KMS-11 (cell line): ENCODE results near the gene GLI2.

Experiments
- H2AFZ ChIP-seq: fragments of 200-600 bp; sonication (generic); 2 replicates; pipeline ENCODE4 v1.6.1; 2016; ENCODE audit warnings: antibody characterized with exemption, mixed run types, low read depth
- H3K27ac ChIP-seq: fragments of 200-600 bp; sonication (generic); 2 replicates; pipeline ENCODE4 v1.6.1; 2016; ENCODE audit warnings: mild to moderate bottlenecking, mixed run types
- H3K27me3 ChIP-seq: fragments of 200-600 bp; sonication (generic); 2 replicates; pipeline ENCODE4 v1.6.1; 2017; ENCODE audit warnings: mild to moderate bottlenecking, low read depth, mixed run types, moderate library complexity; ENCODE audit not compliant: insufficient read depth
- H3K36me3 ChIP-seq: fragments of 200-600 bp; sonication (generic); 2 replicates; pipeline ENCODE4 v1.6.1; 2017; ENCODE audit warnings: mild to moderate bottlenecking, mixed run types; ENCODE audit not compliant: insufficient read depth
- H3K4me1 ChIP-seq: fragments of 200-600 bp; sonication (generic); 2 replicates; pipeline ENCODE4 v1.6.1; 2016; ENCODE audit warnings: mild to moderate bottlenecking, low read depth, mixed run types; ENCODE audit not compliant: poor library complexity, severe bottlenecking
- H3K4me2 ChIP-seq: fragments of 200-600 bp; sonication (generic); 2 replicates; pipeline ENCODE4 v1.7.0; 2016; ENCODE audit warnings: mild to moderate bottlenecking, mixed run types
- H3K4me3 ChIP-seq: fragments of 200-600 bp; sonication (generic); IDR thresholded peaks from 2 replicates; pipeline ENCODE4 v1.6.1; 2017; ENCODE audit warnings: low read depth, low read length, mixed read lengths; ENCODE audit not compliant: insufficient read depth
- H3K79me2 ChIP-seq: fragments of 200-600 bp; sonication (generic); 2 replicates; pipeline ENCODE4 v1.6.1; 2016; ENCODE audit warnings: low read depth, mixed run types; ENCODE audit not compliant: insufficient read depth
- H3K9ac ChIP-seq: fragments of 200-600 bp; sonication (generic); 2 replicates; pipeline ENCODE4 v1.6.1; 2016; ENCODE audit warnings: mild to moderate bottlenecking, mixed run types
- H4K20me1 ChIP-seq: fragments of 200-600 bp; sonication (generic); 2 replicates; pipeline ENCODE4 v1.6.1; 2016; ENCODE audit warnings: mild to moderate bottlenecking, mixed run types; ENCODE audit not compliant: insufficient read depth
- CTCF ChIP-seq: fragments of 200-600 bp; sonication (generic); conservative IDR thresholded peaks from 2 replicates; pipeline ENCODE4 v1.6.1; 2017; ENCODE audit warnings: low read depth, mild to moderate bottlenecking, antibody characterized with exemption, low read length, moderate library complexity, mixed read lengths

GLI2 gene

GRCh38 chr2:120703330-120703994, 32.2 kb upstream of the GLI2 start:
- TF ChIP-seq CTCF: no peak
- no peaks in the 10 kb centered on the region for H4K20me1 ChIP-seq
- no peaks in the 10 kb centered on the region for H3K79me2 ChIP-seq
- no peak overlapping the region for H3K27ac ChIP-seq
- H2AFZ ChIP-seq: no peak overlapping the region
- no peaks in the 10 kb centered on the region for H3K4me1 ChIP-seq
- no peak overlapping the region for H3K4me3 ChIP-seq
- H3K9ac ChIP-seq: no peak overlapping the region
- H3K4me2 ChIP-seq: no peak overlapping the region
- no peaks in the 10 kb centered on the region for H3K36me3 ChIP-seq
- H3K27me3 ChIP-seq: no peaks in the 10 kb centered on the region

- H3K79me2 ChIP-seq: no peaks in the 10 kb centered on the region
- no peak for TF ChIP-seq CTCF
- H3K4me1 ChIP-seq: no peaks in the 10 kb centered on the region
- no peak overlapping the region for H3K4me2 ChIP-seq
- H3K27ac ChIP-seq: no peak overlapping the region
- no peaks in the 10 kb centered on the region for H3K27me3 ChIP-seq
- H3K36me3 ChIP-seq: no peaks in the 10 kb centered on the region
- H4K20me1 ChIP-seq: no peaks in the 10 kb centered on the region
- H3K9ac ChIP-seq: no peak overlapping the region
- no peak overlapping the region for H2AFZ ChIP-seq
- no peak overlapping the region for H3K4me3 ChIP-seq
Observed at GRCh38 chr2:120704696-120705095, 31.0 kb upstream of the GLI2 start.

GRCh38 chr2:120707816-120708215, 27.9 kb upstream of the GLI2 start:
- H3K36me3 ChIP-seq: no peaks in the 10 kb centered on the region
- no peaks in the 10 kb centered on the region for H3K79me2 ChIP-seq
- no peak overlapping the region for H3K27ac ChIP-seq
- no peak overlapping the region for H3K9ac ChIP-seq
- H3K27me3 ChIP-seq: no peaks in the 10 kb centered on the region
- H2AFZ ChIP-seq: no peak overlapping the region
- no peak overlapping the region for H3K4me3 ChIP-seq
- no peak for TF ChIP-seq CTCF
- H3K4me1 ChIP-seq: no peaks in the 10 kb centered on the region
- H4K20me1 ChIP-seq: no peaks in the 10 kb centered on the region
- no peak overlapping the region for H3K4me2 ChIP-seq

- no peaks in the 10 kb centered on the region for H3K36me3 ChIP-seq
- H3K27me3 ChIP-seq: no peaks in the 10 kb centered on the region
- H3K9ac ChIP-seq: no peak overlapping the region
- H3K4me2 ChIP-seq: no peak overlapping the region
- H3K4me1 ChIP-seq: no peaks in the 10 kb centered on the region
- H3K27ac ChIP-seq: no peak overlapping the region
- H4K20me1 ChIP-seq: no peaks in the 10 kb centered on the region
- H3K79me2 ChIP-seq: no peaks in the 10 kb centered on the region
- no peak overlapping the region for H3K4me3 ChIP-seq
- no peak overlapping the region for H2AFZ ChIP-seq
- no peak for TF ChIP-seq CTCF
Observed at GRCh38 chr2:120708944-120709607, 26.6 kb upstream of the GLI2 start.
